Adrenal gland (tissue), 12 donors: ENCODE data around the gene CPD. TPM values are rescaled to one million over a fixed set of nuclear protein-coding genes. Genes with fewer than 3 reads are reported as not detected.
"Not testable (repeated sequence)": the region's sequence is repeated elsewhere in the genome, so short reads cannot be mapped to it uniquely, and the experiment has no call there.

ENCODE experiments used
- DNase-seq, 7 donors: peaks; one replicate each; pipeline ENCODE4 v3.0.0-alpha.2; 2019 to 2020
- H3K27ac ChIP-seq, 5 donors: fragments of 200-600 bp; sonication (generic) in 4 of 5; 1 replicate in 3 of 5; 2 replicates in 2 of 5; pipeline versions ENCODE4 v1.5.1 to v1.8.0; 2016 to 2020; ENCODE audit warnings: mild to moderate bottlenecking in 1 of 5
- H3K27me3 ChIP-seq: fragments of 200-600 bp; 2 replicates; pipeline ENCODE4 v1.8.0; 2021
- H3K36me3 ChIP-seq, 2 donors: fragments of 200-600 bp; replicated peaks in 1 of 2; 1 replicate in 1 of 2; 2 replicates in 1 of 2; pipeline versions ENCODE4 v1.5.1 to v1.8.0; 2018 to 2022
- H3K4me1 ChIP-seq, 2 donors: fragments of 200-600 bp; replicated peaks in 1 of 2; 1 replicate in 1 of 2; 2 replicates in 1 of 2; pipeline versions ENCODE4 v1.5.1 to v1.8.0; 2018 to 2021
- H3K4me3 ChIP-seq, 4 donors: fragments of 200-600 bp; sonication (generic) in 3 of 4; one replicate each; pipeline ENCODE4 v1.5.1; 2016 to 2018
- H3K9me3 ChIP-seq, 3 donors: fragments of 200-600 bp; sonication (generic) in 1 of 3; replicated peaks in 1 of 3; 1 replicate in 2 of 3; 2 replicates in 1 of 3; pipeline versions ENCODE4 v1.5.1 to v1.8.0; 2016 to 2021
- POLR2A ChIP-seq, 2 donors: fragments of 450-650 bp; IDR thresholded peaks; one replicate each; pipeline ENCODE4 v1.6.1; 2017; ENCODE audit warnings: antibody characterized with exemption in 2 of 2, mild to moderate bottlenecking in 2 of 2, moderate library complexity in 1 of 2
- WGBS, 4 donors: extraction: QIAGEN DNeasy Blood & Tissue Kit in 2 of 4; methylation state at CpG; one replicate each; pipeline versions ENCODE4 v1.1.5 to v1.1.7; 2013 to 2017; 5-methylcytosine and 5-hydroxymethylcytosine counted together
- intact Hi-C, 2 donors: fragments of 100-400 bp; cut with DNase I; formaldehyde crosslinking; loops; one replicate each; pipeline versions ENCODE4 v1.14.1 to v1.15.0; 2022 to 2023
- polyA plus RNA-seq, 3 donors: library from polyadenylated mRNA; stranded (reverse); fragments of 200-250 nt in 2 of 3; fragments of 350-450 nt in 1 of 3; fragmentation: Illumina TruSeq in 1 of 3; extraction: RNeasy Lipid Tissue Mini Kit (QIAGEN cat#74804) in 1 of 3; gene quantifications; one replicate each; pipeline ENCODE4 v1.2.3, GENCODE V29; 2013 to 2014
- total RNA-seq, 9 donors: library from RNA; depleted of rRNA in 4 of 9; stranded (reverse); fragments of >200 nt in 4 of 9; fragments of 120-200 nt in 1 of 9; fragmentation: NEBNext Ultra II Directional in 1 of 9; extraction: Animal tissue kit (Norgen Biotek cat#: 25700) in 1 of 9; gene quantifications; one replicate each; pipeline versions ENCODE4 v1.1.0 to v1.2.4, GENCODE V29; 2013 to 2023
- TF ChIP-seq, protein P1 (sequence below), 6 experiments: fragments of 450-650 bp in 4 of 6; fragments of 200-600 bp in 2 of 6; sonication (generic) in 1 of 6; IDR thresholded peaks; 1 replicate in 5 of 6; 2 replicates in 1 of 6; pipeline versions ENCODE4 v1.5.1 to v1.8.0; 2016 to 2021; ENCODE audit warnings: antibody characterized with exemption in 6 of 6, mild to moderate bottlenecking in 2 of 6, moderate library complexity in 1 of 6
- donor health status: healthy with polysubstance abuse.
- donor health status: Bipolar disorder and iron deficiency.
- donor health status: DM: yes; HTN: yes; CAD: no.
- donor health status: DM: no; HTN: no; CAD: no.
- donor health status: DM: no; HTN: no; CAD: no.
- donor health status: DM: yes; HTN: yes; CAD: no.

The CPD gene
- total and polyA plus RNA-seq, 12 donors = 4.2 to 52.8 (median 33.0) TPM

DNA sequence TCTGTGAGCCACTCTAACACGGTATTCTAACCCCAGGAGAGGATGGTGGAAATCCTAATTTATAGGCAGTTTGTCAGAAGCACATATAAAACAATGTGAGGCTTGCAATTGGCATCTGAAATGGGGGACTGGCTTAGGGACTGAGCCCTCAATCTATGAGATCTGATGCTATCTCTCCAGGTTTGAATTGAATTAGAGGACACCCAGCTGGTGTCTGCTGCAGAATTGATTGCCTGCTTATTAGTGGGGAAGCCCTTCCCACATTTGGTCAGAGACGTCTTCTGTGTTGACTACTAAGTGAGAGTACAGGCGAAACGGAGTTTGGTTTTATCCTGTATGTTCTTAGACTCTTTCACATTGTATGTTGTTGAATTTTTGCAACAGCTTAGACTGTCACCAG lies 31.2 kb upstream of the CPD start:
- no peak for DNase-seq
- Histone ChIP-seq H3K27ac (no peak overlapping the region), H3K4me3 (no peak overlapping the region), H3K36me3 (no peaks in the 10 kb centered on the region), H3K4me1 (peaks cover 0 to 10% of the 10 kb centered on the region in 2 donors), H3K27me3 (no peaks in the 10 kb centered on the region), H3K9me3 (no peaks in the 10 kb centered on the region)
- no peak for TF ChIP-seq POLR2A (IDR thresholded peaks at IDR 0.05)
- intact Hi-C loops = loop anchor here in 1 of 2 donors (10.0 kb wide), 1 partner anchor 127 kb away; the partner anchor contains the start of gene GOSR1
- WGBS, 4 donors = 65 to 77% (median 71%) methylated on average over 4 of the region's 4 CpGs

DNA sequence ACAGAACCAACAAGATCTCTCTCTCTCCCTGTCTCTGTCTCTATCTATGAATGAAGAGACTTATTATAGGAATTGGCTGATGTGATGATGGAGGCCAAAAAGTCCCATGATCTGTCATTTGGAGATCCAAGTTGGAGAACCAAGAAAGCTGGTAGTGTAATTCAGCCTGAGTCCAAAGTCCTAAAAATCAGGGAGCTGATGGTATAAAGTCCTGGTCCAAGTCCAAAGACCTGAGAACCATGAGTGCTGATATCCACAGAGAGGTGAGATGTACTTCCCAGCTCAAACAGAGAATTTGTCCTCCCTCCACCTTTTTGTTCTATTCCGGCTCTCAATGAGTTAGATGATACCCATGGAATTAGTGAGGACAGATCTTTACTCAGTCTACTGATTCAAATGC lies 29.5 kb upstream of the CPD start:
- H3K27ac ChIP-seq = no peak overlapping the region
- no peaks in the 10 kb centered on the region for H3K36me3 ChIP-seq
- H3K9me3 ChIP-seq = no peaks in the 10 kb centered on the region
- TF ChIP-seq POLR2A (IDR thresholded peaks at IDR 0.05) = no peak
- TF ChIP-seq, protein P1, sequence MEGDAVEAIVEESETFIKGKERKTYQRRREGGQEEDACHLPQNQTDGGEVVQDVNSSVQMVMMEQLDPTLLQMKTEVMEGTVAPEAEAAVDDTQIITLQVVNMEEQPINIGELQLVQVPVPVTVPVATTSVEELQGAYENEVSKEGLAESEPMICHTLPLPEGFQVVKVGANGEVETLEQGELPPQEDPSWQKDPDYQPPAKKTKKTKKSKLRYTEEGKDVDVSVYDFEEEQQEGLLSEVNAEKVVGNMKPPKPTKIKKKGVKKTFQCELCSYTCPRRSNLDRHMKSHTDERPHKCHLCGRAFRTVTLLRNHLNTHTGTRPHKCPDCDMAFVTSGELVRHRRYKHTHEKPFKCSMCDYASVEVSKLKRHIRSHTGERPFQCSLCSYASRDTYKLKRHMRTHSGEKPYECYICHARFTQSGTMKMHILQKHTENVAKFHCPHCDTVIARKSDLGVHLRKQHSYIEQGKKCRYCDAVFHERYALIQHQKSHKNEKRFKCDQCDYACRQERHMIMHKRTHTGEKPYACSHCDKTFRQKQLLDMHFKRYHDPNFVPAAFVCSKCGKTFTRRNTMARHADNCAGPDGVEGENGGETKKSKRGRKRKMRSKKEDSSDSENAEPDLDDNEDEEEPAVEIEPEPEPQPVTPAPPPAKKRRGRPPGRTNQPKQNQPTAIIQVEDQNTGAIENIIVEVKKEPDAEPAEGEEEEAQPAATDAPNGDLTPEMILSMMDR (IDR thresholded peaks at IDR 0.05) = no peak
- intact Hi-C loops = loop anchor here in 1 of 2 donors (10.0 kb wide), 1 partner anchor 126 kb away; the partner anchor contains the start of gene GOSR1
- WGBS, 4 donors = 82 to 98% (median 96%) methylated on average over 1 of the region's 1 CpG
- H3K4me1 ChIP-seq = peaks cover 0 to 10% of the 10 kb centered on the region in 2 donors
- no peaks in the 10 kb centered on the region for H3K27me3 ChIP-seq
- no peak for DNase-seq
- H3K4me3 ChIP-seq = no peak overlapping the region

DNA sequence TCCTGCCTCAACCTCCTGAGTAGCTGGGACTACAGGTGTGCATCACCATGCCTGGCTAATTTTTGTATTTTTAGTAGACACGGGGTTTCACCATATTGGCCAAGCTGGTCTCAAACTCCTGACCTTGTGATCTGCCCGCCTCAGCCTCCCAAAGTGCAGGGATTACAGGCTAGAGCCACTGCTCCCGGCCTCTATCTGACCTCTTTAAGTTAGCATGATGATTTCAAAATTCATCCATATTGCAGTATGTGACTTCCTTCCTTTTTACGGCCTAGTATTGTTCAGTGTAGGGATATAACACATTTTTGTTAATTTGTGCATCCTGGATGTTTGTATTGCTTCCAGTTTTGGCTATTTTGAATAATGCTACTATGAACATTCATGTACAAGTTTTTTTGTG lies 27.5 kb upstream of the CPD start:
- H3K36me3 ChIP-seq, H3K27ac ChIP-seq, H3K9me3 ChIP-seq, H3K27me3 ChIP-seq, H3K4me3 ChIP-seq, DNase-seq, intact Hi-C loops, H3K4me1 ChIP-seq: not testable (repeated sequence)
- WGBS, 4 donors = 74 to 85% (median 81%) methylated on average over 4 of the region's 4 CpGs

DNA sequence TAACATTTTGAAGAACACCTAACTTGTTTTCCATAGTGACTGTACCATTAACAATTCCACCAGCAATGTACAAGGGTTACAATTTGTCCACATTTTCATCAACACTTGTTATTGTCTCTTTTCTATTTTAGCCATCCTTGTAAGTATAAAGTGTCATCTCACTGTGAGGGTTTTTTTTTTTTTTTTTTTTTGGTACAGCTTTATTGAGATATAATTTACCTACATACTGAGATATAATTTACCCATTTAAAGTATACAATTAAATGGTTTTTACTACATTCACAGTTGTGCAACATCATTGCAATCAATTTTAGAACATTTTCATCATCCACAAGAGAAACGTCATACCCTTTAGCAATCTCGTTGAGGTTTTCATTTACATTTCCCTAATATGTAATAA lies 27.0 kb upstream of the CPD start:
- no peak overlapping the region for H3K4me3 ChIP-seq
- H3K4me1 ChIP-seq = no peaks in the 10 kb centered on the region
- H3K36me3 ChIP-seq = no peaks in the 10 kb centered on the region
- H3K27me3 ChIP-seq = no peaks in the 10 kb centered on the region
- no peak overlapping the region for H3K27ac ChIP-seq
- no peaks in the 10 kb centered on the region for H3K9me3 ChIP-seq
- intact Hi-C loops = no loop called here
- DNase-seq = no peak
- 78 to 88% (median 80%) methylated on average over 2 of the region's 2 CpGs for WGBS, 4 donors
- TF ChIP-seq, protein P1 (IDR thresholded peaks at IDR 0.05) = no peak
- no peak for TF ChIP-seq POLR2A (IDR thresholded peaks at IDR 0.05)

DNA sequence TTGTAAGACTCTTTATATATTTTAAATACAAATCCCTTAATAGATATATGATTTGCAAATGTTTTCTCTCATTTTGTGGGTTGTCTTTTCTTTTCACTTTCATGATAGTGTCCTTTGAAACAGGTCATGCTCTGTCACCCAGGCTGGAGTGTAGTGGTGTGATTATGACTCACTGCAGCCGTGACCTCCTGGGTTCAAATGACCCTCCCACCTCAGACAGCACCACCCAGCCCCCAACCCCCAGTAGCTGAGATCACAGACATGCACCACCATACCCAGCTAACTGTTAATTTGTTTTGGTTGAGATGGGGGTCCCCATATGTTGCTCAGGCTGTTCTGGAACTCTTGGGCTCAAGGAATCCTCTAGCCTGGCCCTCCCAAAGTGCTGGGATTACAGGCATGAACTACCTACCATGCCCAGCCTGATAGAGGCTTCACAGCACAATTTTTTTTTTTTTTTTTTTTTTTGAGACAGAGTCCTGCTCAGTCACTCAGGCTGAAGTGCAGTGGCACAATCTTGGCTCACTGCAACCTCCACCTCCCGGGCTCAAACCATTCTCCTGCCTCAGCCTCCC lies 26.4 kb upstream of the CPD start:
- no peak for DNase-seq
- no peaks in the 10 kb centered on the region for H3K9me3 ChIP-seq
- 55 to 73% (median 68%) methylated on average over 2 of the region's 2 CpGs for WGBS, 4 donors
- H3K4me3 ChIP-seq = no peak overlapping the region
- intact Hi-C loops = no loop called here
- H3K27me3 ChIP-seq = no peaks in the 10 kb centered on the region
- H3K36me3 ChIP-seq = no peaks in the 10 kb centered on the region
- no peaks in the 10 kb centered on the region for H3K4me1 ChIP-seq
- TF ChIP-seq POLR2A (IDR thresholded peaks at IDR 0.05) = no peak
- H3K27ac ChIP-seq = no peak overlapping the region

DNA sequence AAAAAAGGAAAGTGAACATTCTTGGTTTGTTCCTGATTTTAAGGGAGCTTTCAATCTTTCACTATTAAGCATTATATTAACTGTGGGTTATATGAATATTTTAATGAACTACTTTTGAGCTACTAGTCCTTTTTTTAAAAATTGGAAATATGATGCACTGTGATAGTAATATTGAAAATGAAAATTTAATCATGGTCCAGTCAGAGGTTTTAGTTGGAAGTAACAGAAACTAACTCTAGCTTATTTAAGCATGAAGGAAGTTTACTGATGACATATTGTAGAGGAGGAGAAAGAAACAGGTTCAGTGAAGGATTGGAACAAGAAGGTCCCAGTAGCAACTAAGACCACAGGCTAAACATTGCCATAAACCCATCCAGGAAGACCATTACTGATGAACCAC lies 24.0 kb upstream of the CPD start:
- intact Hi-C loops = no loop called here
- Histone ChIP-seq H3K9me3 (no peaks in the 10 kb centered on the region), H3K27ac (no peak overlapping the region), H3K4me1 (no peaks in the 10 kb centered on the region), H3K36me3 (no peaks in the 10 kb centered on the region), H3K27me3 (no peaks in the 10 kb centered on the region), H3K4me3 (no peak overlapping the region)
- TF ChIP-seq, protein P1 (IDR thresholded peaks at IDR 0.05) = no peak
- no peak for TF ChIP-seq POLR2A (IDR thresholded peaks at IDR 0.05)
- DNase-seq = no peak
